Fibroblast of pulmonary artery (primary cell): Measurements from ENCODE around the gene RPS27L.
A peak's percentile ranks its signal among the peaks of the same experiment; 100 is the strongest.

ENCODE experiments used
- DNase-seq: peaks from one replicate; pipeline ENCODE4 v3.0.0-alpha.2; 2010; ENCODE audit warnings: low read depth
- H3K4me3 ChIP-seq: replicated peaks from 2 replicates; pipeline ENCODE4 v1.5.1; 2011; ENCODE audit warnings: low read depth, mild to moderate bottlenecking, control low read depth, low read length, moderate library complexity
- CTCF ChIP-seq: IDR thresholded peaks from 2 replicates; pipeline ENCODE4 v1.5.1; 2011; ENCODE audit warnings: mild to moderate bottlenecking, control low read depth, low read length, inconsistent platforms; ENCODE audit errors: missing control alignments

RPS27L gene

GRCh38 chr15:63157118-63157843 lies at the start of gene RPS27L:
TSS of gene RPS27L (minus strand) at chr15:63157477. CDS start at chr15:63157405, 72 bp downstream.
- TF ChIP-seq CTCF, result no peak
- H3K4me3 ChIP-seq, result peak within 1 kb of the TSS; percentile 94
- DNase-seq, result peak; percentile 95

- no peak overlapping the region for H3K4me3 ChIP-seq
- DNase-seq, result no peak
- TF ChIP-seq CTCF, result no peak
These were observed 48.8 kb upstream of the RPS27L start for GRCh38 chr15:63206079-63206478.

GRCh38 chr15:63203451-63204090 lies 46.3 kb upstream of the RPS27L start:
- no peak for TF ChIP-seq CTCF
- no peak for DNase-seq

GRCh38 chr15:63202861-63203260 lies 45.6 kb upstream of the RPS27L start:
- DNase-seq, result no peak
- no peak overlapping the region for H3K4me3 ChIP-seq
- no peak for TF ChIP-seq CTCF

More at GRCh38 chr15:63203451-63204090, 46.3 kb upstream of the RPS27L start:
- no peak overlapping the region for H3K4me3 ChIP-seq

GRCh38 chr15:63200464-63201249 lies 43.4 kb upstream of the RPS27L start:
- no peak for TF ChIP-seq CTCF
- DNase-seq, result no peak
- no peak overlapping the region for H3K4me3 ChIP-seq

- no peak overlapping the region for H3K4me3 ChIP-seq
- TF ChIP-seq CTCF, result no peak
- peak; percentile 84 for DNase-seq
These were observed 41.3 kb upstream of the RPS27L start for GRCh38 chr15:63198371-63199250.
